ENCODE measurements around the gene PRR20A.
"Not testable (repeated sequence)": the region's sequence is repeated elsewhere in the genome, so short reads cannot be mapped to it uniquely, and the experiment has no call there.

- TF ChIP-seq EP300 (IDR thresholded peaks at IDR 0.05; ENCODE audit: low read depth); POLR2AphosphoS5 (IDR thresholded peaks at IDR 0.05): not testable (repeated sequence)
These were observed 19.6 kb downstream of the PRR20A start, which contains the start of gene PRR20D for GRCh38 chr13:57160332-57160731.

All from transverse colon (tissue), 3 donors.